GM12875 (cell line): ENCODE measurements around the gene FAM25C.
"Not testable (repeated sequence)": the region's sequence is repeated elsewhere in the genome, so short reads cannot be mapped to it uniquely, and the experiment has no call there.

ENCODE experiments used
- H3K4me3 ChIP-seq: one replicate; pipeline ENCODE4 v1.5.1; 2011; ENCODE audit warnings: low read depth, low read length, control low read depth

FAM25C gene

DNA sequence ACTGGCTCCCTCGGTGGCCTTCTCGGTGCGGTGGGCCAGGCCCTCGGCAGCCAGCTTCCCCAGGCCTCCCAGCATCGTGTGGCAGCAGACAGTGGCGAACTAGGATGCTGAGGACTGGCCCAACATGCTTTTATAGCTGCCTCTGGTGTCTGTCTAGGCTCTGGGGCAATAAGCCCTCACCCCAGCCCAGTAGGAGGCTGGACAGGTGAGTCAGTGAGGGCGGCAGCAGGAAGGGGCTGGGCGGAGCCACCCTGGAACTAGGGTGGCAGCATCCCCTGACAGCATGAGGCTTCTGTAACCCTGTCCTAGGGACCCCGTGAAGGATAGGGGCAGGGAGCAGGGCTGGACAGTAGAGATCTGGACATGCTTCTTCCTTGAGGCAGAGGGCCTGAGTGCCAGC, at the start of gene FAM25C:
Gene FAM25C (minus strand): TSS at position 101 of the 400 bp plus-strand sequence. CDS start 26 bp downstream, at position 75.
- H3K4me3 ChIP-seq = not testable (repeated sequence)

DNA sequence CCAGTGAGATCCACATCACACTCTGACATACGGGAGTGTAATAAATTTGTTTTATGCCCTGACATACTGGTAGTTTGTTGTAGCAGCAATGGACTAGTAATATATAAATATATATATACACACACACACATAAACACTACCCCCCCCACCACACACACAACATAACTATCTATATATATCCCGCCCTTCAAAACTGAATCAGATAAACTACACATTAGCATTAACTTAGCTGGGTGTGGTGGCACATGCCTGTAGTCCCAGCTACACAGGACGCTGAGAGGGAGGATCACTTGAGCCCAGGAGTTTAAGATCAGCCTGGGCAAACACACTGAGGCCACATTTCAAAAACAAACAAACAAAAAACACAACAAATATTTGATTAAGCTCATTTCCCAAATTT, 45.0 kb upstream of the FAM25C start:
- not testable (repeated sequence) for H3K4me3 ChIP-seq

GRCh38 chr10:48031390-48031789, 31.8 kb upstream of the FAM25C start:
- H3K4me3 ChIP-seq = not testable (repeated sequence)

DNA sequence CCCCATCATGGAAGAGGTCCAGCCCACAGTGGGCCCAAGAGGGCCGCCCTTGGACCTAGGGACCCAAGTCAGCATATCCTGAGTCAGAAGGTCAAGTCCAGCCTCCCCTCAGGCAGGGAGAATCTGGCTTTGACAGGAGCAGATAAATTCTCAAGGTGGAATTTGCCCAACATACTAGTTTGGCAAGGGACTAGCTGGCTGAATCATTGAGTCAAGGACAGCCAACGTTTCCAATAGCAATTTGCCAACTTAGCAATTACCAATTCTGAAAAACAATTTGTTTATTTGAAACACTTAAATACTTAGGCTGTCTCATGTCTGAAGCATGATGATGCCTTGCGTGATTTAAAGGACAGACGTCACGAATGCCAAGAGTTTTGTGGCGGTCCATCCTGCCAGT, 2.7 kb upstream of the FAM25C start:
- not testable (repeated sequence) for H3K4me3 ChIP-seq

DNA sequence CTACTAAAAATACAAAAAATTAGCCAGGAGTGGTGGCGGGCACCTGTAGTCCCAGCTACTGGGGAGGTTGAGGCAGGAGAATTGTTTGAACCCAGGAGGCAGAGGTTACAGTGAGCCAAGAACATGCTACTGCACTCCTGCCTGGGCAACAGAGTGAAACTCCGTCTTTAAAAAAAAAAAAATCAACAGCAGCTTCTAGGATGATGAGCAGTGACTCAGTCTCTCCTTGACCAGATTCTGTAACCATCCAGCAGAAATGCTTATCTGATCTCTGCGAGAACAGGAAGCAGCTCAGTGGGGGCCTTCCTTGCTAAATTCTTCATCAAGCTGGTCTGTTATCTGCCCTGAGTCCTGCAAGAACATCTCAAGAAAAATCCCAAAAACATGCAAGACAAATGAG, 5.5 kb downstream of the FAM25C start:
- H3K4me3 ChIP-seq = not testable (repeated sequence)

- H3K4me3 ChIP-seq = not testable (repeated sequence)
Observed at GRCh38 chr10:47992560-47992959, 7.0 kb downstream of the FAM25C start.

- not testable (repeated sequence) for H3K4me3 ChIP-seq
Observed at GRCh38 chr10:47991706-47992105, 7.9 kb downstream of the FAM25C start.

DNA sequence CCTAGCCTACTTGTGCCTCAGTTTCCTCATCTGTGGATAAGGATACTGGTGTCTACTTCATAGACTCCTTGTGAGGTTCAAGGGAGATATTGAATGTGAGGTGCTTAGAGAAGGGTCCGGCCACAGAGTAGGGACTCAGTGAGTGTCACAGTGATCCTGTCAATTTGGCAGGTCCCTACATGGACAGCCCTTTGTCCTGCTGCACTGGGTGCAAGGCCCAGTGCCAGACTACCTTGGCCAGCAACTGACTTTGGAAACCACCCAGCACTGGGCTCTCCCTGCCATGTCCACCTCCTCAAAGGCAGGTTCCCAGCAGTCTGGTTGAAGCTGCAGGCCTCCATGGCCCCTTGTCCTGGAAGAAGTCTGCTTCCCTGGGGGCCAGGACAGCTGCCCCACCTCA, 9.5 kb downstream of the FAM25C start:
- not testable (repeated sequence) for H3K4me3 ChIP-seq

DNA sequence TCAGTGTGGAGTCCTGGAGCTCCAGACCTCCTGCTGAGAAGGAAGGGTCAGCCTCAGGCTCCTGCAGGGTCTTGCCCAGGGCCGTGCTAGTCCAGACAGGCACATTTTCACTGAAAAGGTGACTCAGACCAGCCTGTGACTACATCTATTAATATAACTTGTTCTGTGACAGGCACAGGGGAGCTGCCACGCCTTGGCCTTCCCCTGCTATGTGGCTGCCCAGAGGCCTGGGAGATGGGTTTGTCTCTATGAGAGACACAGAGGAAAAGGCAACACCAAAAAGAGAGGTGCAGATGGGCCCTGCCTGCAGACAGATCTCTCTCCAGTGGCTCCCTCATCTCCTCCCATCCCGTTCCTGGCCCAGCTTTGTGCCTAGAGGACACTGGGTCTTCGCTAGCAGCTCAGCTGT, 10.0 kb downstream of the FAM25C start:
- not testable (repeated sequence) for H3K4me3 ChIP-seq

DNA sequence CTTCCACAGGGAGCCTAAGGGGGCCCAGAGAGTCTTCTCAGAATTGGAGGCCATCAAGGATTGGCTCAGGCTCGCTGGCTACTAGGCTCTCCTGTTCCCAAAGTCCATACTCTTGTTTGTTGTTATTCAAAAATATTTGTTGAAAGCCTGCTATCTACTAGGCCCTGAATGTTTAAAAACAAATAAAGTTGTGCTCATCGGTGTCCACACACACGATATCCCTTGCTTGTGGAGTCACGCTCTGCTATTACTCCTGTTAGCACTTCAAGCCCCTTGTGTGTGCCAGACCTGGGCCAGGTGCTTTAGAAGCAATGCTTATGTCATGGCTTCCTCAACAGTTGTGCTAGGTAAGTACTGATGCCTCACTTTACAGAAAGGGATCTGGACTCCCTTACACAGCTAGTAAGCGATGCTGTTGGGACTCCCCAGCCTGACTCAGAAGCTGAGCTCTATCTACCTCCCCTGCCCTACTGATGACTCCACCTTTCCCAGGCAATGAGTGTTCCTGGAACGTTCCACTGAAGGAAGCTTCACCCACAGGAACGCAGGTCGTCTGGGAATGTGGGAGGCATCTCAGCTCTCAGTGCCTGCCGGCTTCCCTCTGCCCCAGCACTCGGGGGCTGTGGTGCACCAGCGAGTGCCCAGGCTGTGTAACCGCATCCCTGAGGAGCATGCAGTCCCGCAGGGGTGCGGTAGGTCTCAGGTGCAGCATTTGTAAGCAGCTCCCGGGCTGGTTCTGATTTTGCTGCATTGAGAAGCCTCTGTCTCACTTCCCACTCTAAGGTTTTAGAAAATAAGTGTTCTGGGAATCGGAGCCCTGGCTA, 10.7 kb downstream of the FAM25C start:
- H3K4me3 ChIP-seq = not testable (repeated sequence)

GRCh38 chr10:47987952-47988351, 11.6 kb downstream of the FAM25C start:
- not testable (repeated sequence) for H3K4me3 ChIP-seq

GRCh38 chr10:47986413-47987230, 13.0 kb downstream of the FAM25C start:
- not testable (repeated sequence) for H3K4me3 ChIP-seq

GRCh38 chr10:47975409-47975808, 24.2 kb downstream of the FAM25C start:
- not testable (repeated sequence) for H3K4me3 ChIP-seq

GRCh38 chr10:47973131-47973530, 26.5 kb downstream of the FAM25C start:
- H3K4me3 ChIP-seq = not testable (repeated sequence)

DNA sequence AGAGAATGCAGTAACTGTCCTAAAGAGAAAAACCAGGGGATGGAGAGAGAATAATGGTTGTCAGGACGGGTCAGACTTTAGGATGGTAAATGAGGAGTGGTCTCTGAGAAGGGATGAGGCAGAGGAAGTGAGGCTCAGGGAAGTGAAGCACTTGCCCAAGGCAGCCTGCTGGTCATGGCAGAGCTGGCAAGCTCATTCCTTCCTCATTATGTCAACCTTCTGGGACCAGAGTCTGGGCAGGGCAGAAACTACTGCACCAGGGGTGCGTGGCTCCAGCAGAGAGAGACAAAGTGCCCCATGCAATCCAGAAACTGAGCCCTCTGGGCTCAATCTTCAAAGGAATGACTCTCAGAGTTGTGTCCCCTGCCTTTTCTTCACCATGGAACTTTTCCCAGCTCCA, 27.5 kb downstream of the FAM25C start:
- H3K4me3 ChIP-seq = not testable (repeated sequence)

DNA sequence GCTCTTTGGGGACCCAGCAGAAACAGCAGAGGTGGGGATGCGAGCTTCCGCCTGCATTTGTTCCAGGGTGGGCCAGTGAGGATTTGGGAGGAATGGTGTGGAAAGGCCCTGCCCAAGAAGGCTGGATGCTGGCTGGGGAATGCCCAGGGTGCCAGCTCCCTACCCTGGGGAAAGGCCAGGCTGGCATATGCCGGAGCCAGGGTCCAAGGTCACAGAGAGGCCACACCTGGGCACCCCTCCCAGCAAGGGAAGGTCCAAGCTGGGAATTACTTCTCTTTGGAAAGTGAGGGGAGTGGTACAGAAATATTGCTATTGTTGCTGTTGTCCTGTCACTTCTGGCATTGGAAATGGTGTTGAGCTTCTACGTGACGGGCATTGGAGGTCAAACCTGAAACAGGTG, 28.0 kb downstream of the FAM25C start:
- not testable (repeated sequence) for H3K4me3 ChIP-seq

DNA sequence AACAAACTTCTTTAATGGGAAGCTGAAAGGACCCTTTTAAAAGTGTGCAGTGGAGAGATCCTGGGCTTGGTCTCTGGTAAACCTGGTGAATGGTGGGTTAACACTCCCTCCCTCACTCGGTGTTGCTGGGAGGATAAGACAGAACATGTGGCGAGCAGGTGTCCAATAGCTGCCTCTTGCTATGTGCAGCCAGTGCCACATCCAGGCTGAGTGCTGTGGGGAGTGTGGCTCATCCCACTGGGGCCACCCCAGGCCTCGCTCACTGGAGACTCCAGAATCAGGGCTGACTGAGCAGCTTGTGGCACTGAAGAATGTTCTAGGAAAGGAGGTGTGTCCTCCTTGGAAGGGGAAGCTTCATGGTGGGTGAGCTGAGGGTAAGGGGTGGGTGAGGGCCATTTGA, 29.5 kb downstream of the FAM25C start:
- not testable (repeated sequence) for H3K4me3 ChIP-seq

DNA sequence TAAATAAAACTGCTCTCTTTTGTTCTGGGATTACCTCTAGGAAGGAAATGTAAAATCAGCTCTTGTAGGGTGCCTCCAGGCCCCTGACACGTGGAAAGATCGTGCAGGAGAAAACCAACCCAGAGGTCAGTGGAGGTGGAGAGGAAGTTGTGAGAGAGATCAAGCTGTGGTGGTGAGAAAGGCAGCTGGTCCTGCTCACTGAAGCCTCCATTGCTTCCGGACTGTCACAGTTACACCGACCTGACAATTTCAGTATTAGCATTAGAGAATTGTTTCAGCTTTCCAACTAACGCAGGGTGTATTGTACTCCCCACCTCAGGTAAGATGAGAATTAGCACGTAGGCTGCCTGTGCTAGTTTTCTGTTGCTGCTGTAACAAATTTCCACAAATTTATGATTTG, 30.6 kb downstream of the FAM25C start:
- H3K4me3 ChIP-seq = not testable (repeated sequence)

- not testable (repeated sequence) for H3K4me3 ChIP-seq
Observed at GRCh38 chr10:47964280-47965063, 35.1 kb downstream of the FAM25C start.

DNA sequence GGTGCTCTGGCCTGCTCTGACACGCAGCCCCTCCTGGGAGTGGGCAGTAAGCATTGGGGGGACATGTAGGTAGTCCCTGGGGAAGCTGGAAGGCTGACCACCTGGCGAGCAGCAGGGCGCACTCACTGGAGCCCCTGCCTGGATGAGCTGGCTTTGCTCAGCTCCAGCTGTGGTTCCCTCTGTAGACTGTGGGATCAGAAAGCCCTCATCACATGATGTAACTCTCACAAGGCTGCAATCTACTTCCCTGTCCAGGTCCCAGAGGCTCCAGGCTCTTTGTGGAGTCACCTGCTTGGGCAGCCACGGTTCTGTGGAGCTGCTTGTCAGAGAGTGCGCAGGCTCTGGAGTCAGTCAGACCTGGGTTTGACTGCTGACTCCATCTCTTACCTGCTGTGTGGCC, 36.8 kb downstream of the FAM25C start:
- not testable (repeated sequence) for H3K4me3 ChIP-seq

DNA sequence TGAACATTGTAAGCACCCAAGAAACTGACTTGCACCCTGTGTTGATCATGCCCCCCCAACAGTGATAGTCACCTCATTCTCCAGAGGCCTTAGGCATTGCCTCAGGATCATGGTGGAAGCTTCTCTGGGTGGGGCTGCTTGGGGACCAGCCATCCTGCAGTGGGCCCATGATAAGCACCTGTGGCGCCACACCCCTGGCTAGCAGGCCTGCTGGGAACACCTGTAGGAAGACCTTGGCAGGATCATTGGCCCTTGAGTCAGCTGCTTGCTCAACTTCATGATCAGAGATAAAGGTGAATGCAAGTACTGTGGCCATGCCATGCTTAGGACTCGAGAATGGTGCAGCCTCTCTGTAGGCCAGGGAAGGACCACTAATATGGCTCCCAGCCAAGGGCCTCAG, 38.9 kb downstream of the FAM25C start:
- not testable (repeated sequence) for H3K4me3 ChIP-seq
